HEK293 (cell line): ENCODE results near the gene VPS18.

ENCODE experiments used
- CTCF ChIA-PET: fragments of 350-600 bp; formaldehyde crosslinking; extraction: SDS; loops from one replicate; lab custom pipeline; 2021; ENCODE audit warnings: antibody characterized with exemption; lab: Yijun Ruan, JAX
- POLR2A ChIA-PET: fragments of 300-600 bp; formaldehyde crosslinking; extraction: SDS; loops from one replicate; lab custom pipeline; 2020; ENCODE audit warnings: antibody characterized with exemption, inconsistent platforms; lab: Yijun Ruan, JAX
- H3K27ac ChIP-seq: fragments of 200-500 bp; sonication (Bioruptor generic); 2 replicates; pipeline ENCODE4 v1.5.1; 2014; ENCODE audit warnings: low read depth, low read length, control low read depth, inconsistent platforms; ENCODE audit errors: extremely low read depth
- H3K36me3 ChIP-seq, 2 experiments: fragments of 200-500 bp in 1 of 2; sonication (Bioruptor generic) in 1 of 2; 1 replicate in 1 of 2; 2 replicates in 1 of 2; pipeline ENCODE4 v1.5.1; 2014 to 2017; ENCODE audit warnings: inconsistent platforms in 2 of 2, low read length in 2 of 2; ENCODE audit not compliant: control insufficient read depth in 2 of 2, insufficient read depth in 1 of 2
- H3K4me1 ChIP-seq: fragments of 200-500 bp; sonication (Bioruptor generic); 2 replicates; pipeline ENCODE4 v1.5.1; 2014; ENCODE audit warnings: mild to moderate bottlenecking, low read length, inconsistent platforms; ENCODE audit not compliant: control insufficient read depth, insufficient read depth
- H3K4me3 ChIP-seq: 2 replicates; pipeline ENCODE4 v1.5.1; 2011; ENCODE audit warnings: low read depth, mild to moderate bottlenecking, control low read depth, low read length, moderate library complexity
- H3K9me3 ChIP-seq: fragments of 200-500 bp; sonication (Bioruptor generic); 2 replicates; pipeline ENCODE4 v1.5.1; 2014; ENCODE audit warnings: low read depth, low read length, inconsistent platforms; ENCODE audit not compliant: control insufficient read depth, insufficient read depth
- BCL11B ChIP-seq: fragments of 450-650 bp; formaldehyde crosslinking; IDR thresholded peaks from 2 replicates; pipeline ENCODE4 v1.5.1; 2016; ENCODE audit warnings: low read depth, missing biosample characterization, missing genetic modification characterization
- EGR2 ChIP-seq: fragments of 450-650 bp; formaldehyde crosslinking; IDR thresholded peaks from 2 replicates; pipeline ENCODE4 v1.5.1; 2016; ENCODE audit warnings: low read depth, missing biosample characterization, missing genetic modification characterization
- GFI1B ChIP-seq: fragments of 450-650 bp; formaldehyde crosslinking; IDR thresholded peaks from 2 replicates; pipeline ENCODE4 v1.5.1; 2016; ENCODE audit warnings: missing biosample characterization, missing genetic modification characterization
- GLIS1 ChIP-seq: fragments of 450-650 bp; formaldehyde crosslinking; IDR thresholded peaks from 2 replicates; pipeline ENCODE4 v1.5.1; 2016; ENCODE audit warnings: missing biosample characterization, missing genetic modification characterization
- IKZF3 ChIP-seq: fragments of 450-650 bp; IDR thresholded peaks from 2 replicates; pipeline ENCODE4 v1.5.0; 2018; ENCODE audit warnings: missing biosample characterization, mild to moderate bottlenecking, missing genetic modification characterization, moderate library complexity
- SP2 ChIP-seq: fragments of 450-650 bp; formaldehyde crosslinking; IDR thresholded peaks from 2 replicates; pipeline ENCODE4 v1.5.1; 2016; ENCODE audit warnings: missing biosample characterization, missing genetic modification characterization
- SP7 ChIP-seq: fragments of 450-650 bp; formaldehyde crosslinking; IDR thresholded peaks from 2 replicates; pipeline ENCODE4 v1.5.1; 2016; ENCODE audit warnings: missing biosample characterization, missing genetic modification characterization
- YY1 ChIP-seq: fragments of 450-650 bp; formaldehyde crosslinking; IDR thresholded peaks from 2 replicates; pipeline ENCODE4 v1.5.1; 2018; ENCODE audit warnings: missing biosample characterization, missing genetic modification characterization
- ZBTB8A ChIP-seq: fragments of 450-650 bp; formaldehyde crosslinking; IDR thresholded peaks from 2 replicates; pipeline ENCODE4 v1.5.1; 2016; ENCODE audit warnings: missing biosample characterization, missing genetic modification characterization
- ZNF121 ChIP-seq: fragments of 450-650 bp; formaldehyde crosslinking; IDR thresholded peaks from 2 replicates; pipeline ENCODE4 v1.5.1; 2016; ENCODE audit warnings: missing biosample characterization, missing genetic modification characterization
- ZNF133 ChIP-seq: fragments of 450-650 bp; formaldehyde crosslinking; IDR thresholded peaks from 2 replicates; pipeline ENCODE4 v1.5.1; 2016; ENCODE audit warnings: missing biosample characterization, missing genetic modification characterization
- ZNF175 ChIP-seq: fragments of 450-650 bp; formaldehyde crosslinking; IDR thresholded peaks from 2 replicates; pipeline ENCODE4 v1.5.1; 2016; ENCODE audit warnings: missing biosample characterization, missing genetic modification characterization
- ZNF24 ChIP-seq: fragments of 450-650 bp; formaldehyde crosslinking; IDR thresholded peaks from 2 replicates; pipeline ENCODE4 v1.5.1; 2016; ENCODE audit warnings: missing biosample characterization, missing genetic modification characterization
- ZNF335 ChIP-seq: fragments of 450-650 bp; formaldehyde crosslinking; conservative IDR thresholded peaks from 2 replicates; pipeline ENCODE4 v1.5.1; 2016; ENCODE audit warnings: missing biosample characterization, missing genetic modification characterization
- ZNF341 ChIP-seq: fragments of 450-650 bp; formaldehyde crosslinking; IDR thresholded peaks from 2 replicates; pipeline ENCODE4; 2016; ENCODE audit warnings: low read depth, missing biosample characterization, missing genetic modification characterization
- ZNF366 ChIP-seq: fragments of 450-650 bp; formaldehyde crosslinking; conservative IDR thresholded peaks from 2 replicates; pipeline ENCODE4 v1.5.1; 2016; ENCODE audit warnings: missing biosample characterization, missing genetic modification characterization
- ZNF48 ChIP-seq: fragments of 450-650 bp; formaldehyde crosslinking; IDR thresholded peaks from 2 replicates; pipeline ENCODE4 v1.5.1; 2016; ENCODE audit warnings: missing biosample characterization, missing genetic modification characterization
- ZNF548 ChIP-seq: fragments of 450-650 bp; formaldehyde crosslinking; IDR thresholded peaks from 2 replicates; pipeline ENCODE4 v1.5.1; 2016; ENCODE audit warnings: missing biosample characterization, missing genetic modification characterization
- ZNF658 ChIP-seq: fragments of 450-650 bp; formaldehyde crosslinking; IDR thresholded peaks from 2 replicates; pipeline ENCODE4; 2016; ENCODE audit warnings: missing biosample characterization, missing genetic modification characterization
- ZNF777 ChIP-seq: fragments of 450-650 bp; formaldehyde crosslinking; IDR thresholded peaks from 2 replicates; pipeline ENCODE4 v1.5.1; 2017; ENCODE audit warnings: missing biosample characterization, missing genetic modification characterization, borderline replicate concordance
- ZNF785 ChIP-seq: fragments of 450-650 bp; formaldehyde crosslinking; IDR thresholded peaks from 2 replicates; pipeline ENCODE4 v1.5.1; 2016; ENCODE audit warnings: missing biosample characterization, missing genetic modification characterization
- ZNF791 ChIP-seq: fragments of 450-650 bp; formaldehyde crosslinking; IDR thresholded peaks from 2 replicates; pipeline ENCODE4 v1.5.1; 2016; ENCODE audit warnings: missing biosample characterization, missing genetic modification characterization
- ZNF837 ChIP-seq: fragments of 450-650 bp; formaldehyde crosslinking; IDR thresholded peaks from 2 replicates; pipeline ENCODE4 v1.5.1; 2016; ENCODE audit warnings: missing biosample characterization, missing genetic modification characterization
- TF ChIP-seq, protein P1 (sequence below): fragments of 450-650 bp; formaldehyde crosslinking; conservative IDR thresholded peaks from 2 replicates; pipeline ENCODE4 v1.5.1; 2016; ENCODE audit warnings: low read depth, missing biosample characterization, missing genetic modification characterization
- TF ChIP-seq, protein P2 (sequence below): fragments of 450-650 bp; IDR thresholded peaks from 2 replicates; pipeline ENCODE4 v1.5.1; 2018; ENCODE audit warnings: missing biosample characterization, mild to moderate bottlenecking, missing genetic modification characterization
- TF ChIP-seq, protein P3 (sequence below): fragments of 450-650 bp; formaldehyde crosslinking; IDR thresholded peaks from 2 replicates; pipeline ENCODE4 v1.5.1; 2016; ENCODE audit warnings: missing biosample characterization, missing genetic modification characterization
- TF ChIP-seq, protein P4 (sequence below): fragments of 450-650 bp; formaldehyde crosslinking; IDR thresholded peaks from 2 replicates; pipeline ENCODE4 v1.5.1; 2016; ENCODE audit warnings: missing biosample characterization, missing genetic modification characterization

The VPS18 gene

DNA sequence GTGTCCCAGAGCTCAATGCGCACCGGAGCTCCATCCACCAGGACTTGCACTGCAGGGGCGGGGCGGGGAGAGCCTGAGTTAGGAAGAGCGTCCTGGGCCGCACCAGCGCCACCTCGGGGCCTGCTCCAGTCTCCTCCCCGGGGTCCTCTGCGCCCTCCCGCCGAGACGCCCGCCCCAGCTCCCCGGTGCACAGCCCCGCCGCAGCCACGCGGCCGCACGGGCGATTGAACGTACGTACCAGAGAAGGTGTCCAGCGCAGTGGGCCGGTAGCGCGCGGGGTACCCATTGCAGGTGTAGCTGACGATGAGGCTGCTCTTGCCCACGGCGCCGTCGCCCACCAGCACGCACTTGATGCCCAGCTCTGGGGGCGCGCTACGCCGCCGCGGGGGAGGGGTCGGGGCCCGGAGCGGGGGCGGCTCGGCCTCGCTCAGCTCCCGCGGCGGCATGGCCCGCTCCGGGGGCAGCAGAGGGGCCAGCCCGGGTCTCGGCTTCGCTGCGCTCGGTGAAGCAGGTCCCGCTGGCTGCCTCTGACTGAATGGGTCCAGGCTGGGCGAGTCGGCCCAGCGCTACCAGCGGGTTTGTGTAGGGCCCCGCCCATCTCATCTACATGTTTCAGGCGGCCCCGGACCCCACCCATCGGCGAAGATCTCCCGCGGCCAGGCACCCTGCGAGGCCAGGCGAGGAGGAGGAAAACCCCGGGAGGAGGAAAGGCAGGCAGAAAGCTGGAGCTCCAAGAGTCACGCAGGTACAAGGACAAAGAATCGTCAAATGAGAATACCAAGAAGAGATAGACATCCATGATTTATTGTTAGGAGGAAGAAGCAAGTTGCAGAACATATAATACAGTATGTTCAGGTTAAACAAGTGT, 20.3 kb upstream of the VPS18 start, which contains the start of gene RHOV:
RHOV (minus strand) TSS at position 541 of the 868 bp plus-strand sequence; CDS start at position 446, 95 bp downstream.
- ChIA-PET CTCF (interaction anchor here (0.5 to 2.6 kb wide), 8 partner anchors 11 to 462 kb away, joined by 3 to 17 read pairs (median 6); partner anchors contain the start of gene VPS18), POLR2A (interaction anchor here (0.6 to 5.6 kb wide), 17 partner anchors 13 to 284 kb away, joined by 3 to 49 read pairs (median 5); partner anchors contain the start of genes CHAC1, DLL4, RAD51 and SPINT1)
- 0 out of 2 replicates have a peak, but pooled peaks cover 2% of the 10 kb centered on the region for H3K4me1 ChIP-seq
- H3K27ac ChIP-seq: peak within 1 kb of the TSS; percentile 69; the same call in 1 of the 2 replicates
- H3K9me3 ChIP-seq: no peaks in the 10 kb centered on the region
- peak within 1 kb of the TSS; percentile 67 for H3K4me3 ChIP-seq
- no peaks in the 10 kb centered on the region for H3K36me3 ChIP-seq
- peak; percentile 54 for TF ChIP-seq IKZF3 (tag by site-specific recombination)
- no peak for TF ChIP-seq ZNF48 (tag by site-specific recombination)
- TF ChIP-seq ZNF791 (tag by site-specific recombination): no peak
- peak; percentile 67 for TF ChIP-seq EGR2 (tag by site-specific recombination)
- TF ChIP-seq ZNF785: no peak
- peak; percentile 31 for TF ChIP-seq SP7 (tag by site-specific recombination)
- no peak for TF ChIP-seq ZNF837 (tag by site-specific recombination)
- TF ChIP-seq ZNF548 (tag by site-specific recombination): no peak
- TF ChIP-seq GFI1B (tag by site-specific recombination): no peak
- no peak for TF ChIP-seq ZNF777 (tag by site-specific recombination)
- TF ChIP-seq, protein P1, sequence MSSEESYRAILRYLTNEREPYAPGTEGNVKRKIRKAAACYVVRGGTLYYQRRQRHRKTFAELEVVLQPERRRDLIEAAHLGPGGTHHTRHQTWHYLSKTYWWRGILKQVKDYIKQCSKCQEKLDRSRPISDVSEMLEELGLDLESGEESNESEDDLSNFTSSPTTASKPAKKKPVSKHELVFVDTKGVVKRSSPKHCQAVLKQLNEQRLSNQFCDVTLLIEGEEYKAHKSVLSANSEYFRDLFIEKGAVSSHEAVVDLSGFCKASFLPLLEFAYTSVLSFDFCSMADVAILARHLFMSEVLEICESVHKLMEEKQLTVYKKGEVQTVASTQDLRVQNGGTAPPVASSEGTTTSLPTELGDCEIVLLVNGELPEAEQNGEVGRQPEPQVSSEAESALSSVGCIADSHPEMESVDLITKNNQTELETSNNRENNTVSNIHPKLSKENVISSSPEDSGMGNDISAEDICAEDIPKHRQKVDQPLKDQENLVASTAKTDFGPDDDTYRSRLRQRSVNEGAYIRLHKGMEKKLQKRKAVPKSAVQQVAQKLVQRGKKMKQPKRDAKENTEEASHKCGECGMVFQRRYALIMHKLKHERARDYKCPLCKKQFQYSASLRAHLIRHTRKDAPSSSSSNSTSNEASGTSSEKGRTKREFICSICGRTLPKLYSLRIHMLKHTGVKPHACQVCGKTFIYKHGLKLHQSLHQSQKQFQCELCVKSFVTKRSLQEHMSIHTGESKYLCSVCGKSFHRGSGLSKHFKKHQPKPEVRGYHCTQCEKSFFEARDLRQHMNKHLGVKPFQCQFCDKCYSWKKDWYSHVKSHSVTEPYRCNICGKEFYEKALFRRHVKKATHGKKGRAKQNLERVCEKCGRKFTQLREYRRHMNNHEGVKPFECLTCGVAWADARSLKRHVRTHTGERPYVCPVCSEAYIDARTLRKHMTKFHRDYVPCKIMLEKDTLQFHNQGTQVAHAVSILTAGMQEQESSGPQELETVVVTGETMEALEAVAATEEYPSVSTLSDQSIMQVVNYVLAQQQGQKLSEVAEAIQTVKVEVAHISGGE: no peak; the same call in 1 of the 2 replicates
- TF ChIP-seq BCL11B (tag by site-specific recombination): no peak
- TF ChIP-seq SP2 (tag by site-specific recombination): peak; percentile 36; the same call in 1 of the 2 replicates
- TF ChIP-seq ZNF24 (tag by site-specific recombination): no peak
- 0 out of 2 replicates have a peak, but pooled peaks have one; percentile 31 for TF ChIP-seq ZNF366 (tag by site-specific recombination)
- TF ChIP-seq ZNF121 (tag by site-specific recombination): no peak
- TF ChIP-seq, protein P2, sequence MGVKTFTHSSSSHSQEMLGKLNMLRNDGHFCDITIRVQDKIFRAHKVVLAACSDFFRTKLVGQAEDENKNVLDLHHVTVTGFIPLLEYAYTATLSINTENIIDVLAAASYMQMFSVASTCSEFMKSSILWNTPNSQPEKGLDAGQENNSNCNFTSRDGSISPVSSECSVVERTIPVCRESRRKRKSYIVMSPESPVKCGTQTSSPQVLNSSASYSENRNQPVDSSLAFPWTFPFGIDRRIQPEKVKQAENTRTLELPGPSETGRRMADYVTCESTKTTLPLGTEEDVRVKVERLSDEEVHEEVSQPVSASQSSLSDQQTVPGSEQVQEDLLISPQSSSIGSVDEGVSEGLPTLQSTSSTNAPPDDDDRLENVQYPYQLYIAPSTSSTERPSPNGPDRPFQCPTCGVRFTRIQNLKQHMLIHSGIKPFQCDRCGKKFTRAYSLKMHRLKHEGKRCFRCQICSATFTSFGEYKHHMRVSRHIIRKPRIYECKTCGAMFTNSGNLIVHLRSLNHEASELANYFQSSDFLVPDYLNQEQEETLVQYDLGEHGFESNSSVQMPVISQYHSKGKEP (tag by site-specific recombination): no peak
- TF ChIP-seq ZNF335 (tag by site-specific recombination): peak; percentile 62
- TF ChIP-seq ZNF658 (tag by site-specific recombination): no peak
- no peak for TF ChIP-seq ZNF175 (tag by site-specific recombination)
- peak; percentile 84 for TF ChIP-seq ZBTB8A (tag by site-specific recombination)
- TF ChIP-seq, protein P3, sequence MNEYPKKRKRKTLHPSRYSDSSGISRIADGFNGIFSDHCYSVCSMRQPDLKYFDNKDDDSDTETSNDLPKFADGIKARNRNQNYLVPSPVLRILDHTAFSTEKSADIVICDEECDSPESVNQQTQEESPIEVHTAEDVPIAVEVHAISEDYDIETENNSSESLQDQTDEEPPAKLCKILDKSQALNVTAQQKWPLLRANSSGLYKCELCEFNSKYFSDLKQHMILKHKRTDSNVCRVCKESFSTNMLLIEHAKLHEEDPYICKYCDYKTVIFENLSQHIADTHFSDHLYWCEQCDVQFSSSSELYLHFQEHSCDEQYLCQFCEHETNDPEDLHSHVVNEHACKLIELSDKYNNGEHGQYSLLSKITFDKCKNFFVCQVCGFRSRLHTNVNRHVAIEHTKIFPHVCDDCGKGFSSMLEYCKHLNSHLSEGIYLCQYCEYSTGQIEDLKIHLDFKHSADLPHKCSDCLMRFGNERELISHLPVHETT (tag by site-specific recombination): no peak
- TF ChIP-seq YY1 (tag by site-specific recombination): no peak
- TF ChIP-seq ZNF341 (tag by site-specific recombination): peak; percentile 87
- TF ChIP-seq, protein P4, sequence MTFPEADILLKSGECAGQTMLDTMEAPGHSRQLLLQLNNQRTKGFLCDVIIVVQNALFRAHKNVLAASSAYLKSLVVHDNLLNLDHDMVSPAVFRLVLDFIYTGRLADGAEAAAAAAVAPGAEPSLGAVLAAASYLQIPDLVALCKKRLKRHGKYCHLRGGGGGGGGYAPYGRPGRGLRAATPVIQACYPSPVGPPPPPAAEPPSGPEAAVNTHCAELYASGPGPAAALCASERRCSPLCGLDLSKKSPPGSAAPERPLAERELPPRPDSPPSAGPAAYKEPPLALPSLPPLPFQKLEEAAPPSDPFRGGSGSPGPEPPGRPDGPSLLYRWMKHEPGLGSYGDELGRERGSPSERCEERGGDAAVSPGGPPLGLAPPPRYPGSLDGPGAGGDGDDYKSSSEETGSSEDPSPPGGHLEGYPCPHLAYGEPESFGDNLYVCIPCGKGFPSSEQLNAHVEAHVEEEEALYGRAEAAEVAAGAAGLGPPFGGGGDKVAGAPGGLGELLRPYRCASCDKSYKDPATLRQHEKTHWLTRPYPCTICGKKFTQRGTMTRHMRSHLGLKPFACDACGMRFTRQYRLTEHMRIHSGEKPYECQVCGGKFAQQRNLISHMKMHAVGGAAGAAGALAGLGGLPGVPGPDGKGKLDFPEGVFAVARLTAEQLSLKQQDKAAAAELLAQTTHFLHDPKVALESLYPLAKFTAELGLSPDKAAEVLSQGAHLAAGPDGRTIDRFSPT (tag by site-specific recombination): peak; percentile 68; the same call in 1 of the 2 replicates
- peak; percentile 79 for TF ChIP-seq GLIS1 (tag by site-specific recombination)
- TF ChIP-seq ZNF133 (tag by site-specific recombination): no peak
